K562 (cell line): ENCODE measurements around the gene PNPLA7. TPM values are rescaled to one million over a fixed set of nuclear protein-coding genes. Genes with fewer than 3 reads are reported as not detected.

Experiments used
- ATF1 ChIP-seq, 2 experiments: fragments of 450-650 bp in 1 of 2; IDR thresholded peaks; 2 replicates each; pipeline ENCODE4 v1.6.1; 2016; ENCODE audit warnings: missing compliant biosample characterization in 1 of 2, missing genetic modification characterization in 1 of 2
- BMI1 ChIP-seq: fragments of 150-350 bp; IDR thresholded peaks from 2 replicates; pipeline ENCODE4 v1.6.1; 2014; ENCODE audit warnings: low read length
- E2F4 ChIP-seq: sonication (generic); formaldehyde crosslinking; IDR thresholded peaks from 2 replicates; pipeline ENCODE4 v1.8.0; 2022; ENCODE audit warnings: mild to moderate bottlenecking, low read depth, missing genetic modification reagents
- EP400 ChIP-seq: fragments of 450-650 bp; IDR thresholded peaks from 2 replicates; pipeline ENCODE4 v1.6.1; 2017; ENCODE audit warnings: antibody characterized with exemption, mild to moderate bottlenecking, moderate library complexity
- HMGXB4 ChIP-seq: sonication (generic); formaldehyde crosslinking; IDR thresholded peaks from 2 replicates; pipeline ENCODE4 v1.8.1; 2023; ENCODE audit warnings: mild to moderate bottlenecking, missing genetic modification reagents
- ILK ChIP-seq: fragments of 450-650 bp; IDR thresholded peaks from 2 replicates; pipeline ENCODE4 v1.6.1; 2016; ENCODE audit warnings: missing genetic modification characterization, low read depth, mild to moderate bottlenecking, missing compliant biosample characterization, moderate library complexity, borderline replicate concordance
- JUNB ChIP-seq: fragments of 450-650 bp; formaldehyde crosslinking; conservative IDR thresholded peaks from 2 replicates; pipeline ENCODE4 v1.4.0; 2020; ENCODE audit warnings: mild to moderate bottlenecking
- KDM5B ChIP-seq: fragments of 200-600 bp; sonication (generic); IDR thresholded peaks from 2 replicates; pipeline ENCODE4 v1.6.1; 2012; ENCODE audit warnings: low read depth, mild to moderate bottlenecking, moderate library complexity, low read length, control low read depth, inconsistent platforms; ENCODE audit not compliant: insufficient replicate concordance
- LEF1 ChIP-seq: fragments of 450-650 bp; IDR thresholded peaks from 2 replicates; pipeline ENCODE4 v1.6.1; 2016; ENCODE audit warnings: mild to moderate bottlenecking
- MTA1 ChIP-seq: fragments of 450-650 bp; IDR thresholded peaks from 2 replicates; pipeline ENCODE4 v1.6.1; 2017; ENCODE audit warnings: borderline replicate concordance
- MTA3 ChIP-seq: fragments of 450-650 bp; formaldehyde crosslinking; IDR thresholded peaks from 2 replicates; pipeline ENCODE4 v1.6.1; 2017; ENCODE audit warnings: mild to moderate bottlenecking, borderline replicate concordance
- NFRKB ChIP-seq: fragments of 450-650 bp; IDR thresholded peaks from 2 replicates; pipeline ENCODE4 v1.6.1; 2016; ENCODE audit warnings: low read depth
- NRF1 ChIP-seq, 2 experiments: fragments of 450-650 bp; IDR thresholded peaks in 1 of 2; conservative IDR thresholded peaks in 1 of 2; 2 replicates each; pipeline ENCODE4 v1.6.1; 2014; ENCODE audit warnings: mild to moderate bottlenecking in 2 of 2
- PRMT5 ChIP-seq: sonication (generic); formaldehyde crosslinking; IDR thresholded peaks from 2 replicates; pipeline ENCODE4 v1.5.0; 2020; ENCODE audit warnings: missing genetic modification reagents
- SMARCC2 ChIP-seq: fragments of 450-650 bp; IDR thresholded peaks from 2 replicates; pipeline ENCODE4 v1.6.1; 2017; ENCODE audit warnings: antibody characterized with exemption, moderate library complexity, mild to moderate bottlenecking, low read depth
- SPI1 ChIP-seq: IDR thresholded peaks from 2 replicates; pipeline ENCODE4 v1.6.1; 2011; ENCODE audit warnings: low read depth, low read length, control low read depth, borderline replicate concordance
- TAF9B ChIP-seq: fragments of 450-650 bp; IDR thresholded peaks from 2 replicates; pipeline ENCODE4 v1.6.1; 2018; ENCODE audit warnings: mild to moderate bottlenecking; ENCODE audit not compliant: partially characterized antibody
- TCF3 ChIP-seq: sonication (generic); formaldehyde crosslinking; IDR thresholded peaks from 2 replicates; pipeline ENCODE4 v1.4.0; 2020; ENCODE audit warnings: mild to moderate bottlenecking, missing genetic modification reagents
- TEAD2 ChIP-seq: fragments of 450-650 bp; IDR thresholded peaks from 2 replicates; pipeline ENCODE4 v1.6.1; 2016; ENCODE audit warnings: missing genetic modification characterization, control low read depth, missing compliant biosample characterization
- TFE3 ChIP-seq: fragments of 450-650 bp; formaldehyde crosslinking; IDR thresholded peaks from 2 replicates; pipeline ENCODE4 v1.4.0; 2020; ENCODE audit warnings: mild to moderate bottlenecking, mixed read lengths
- TOE1 ChIP-seq, 2 experiments: fragments of 450-650 bp in 1 of 2; sonication (generic) in 1 of 2; formaldehyde crosslinking in 1 of 2; IDR thresholded peaks; 2 replicates each; pipeline versions ENCODE4 v1.7.1 to v1.8.0; 2016 to 2022; ENCODE audit warnings: borderline replicate concordance in 2 of 2, mild to moderate bottlenecking in 2 of 2, antibody characterized with exemption in 1 of 2, inconsistent platforms in 1 of 2, low read depth in 1 of 2, missing genetic modification reagents in 1 of 2, moderate library complexity in 1 of 2
- ZBTB8A ChIP-seq: fragments of 450-650 bp; IDR thresholded peaks from 2 replicates; pipeline ENCODE4 v1.6.1; 2018; ENCODE audit warnings: mild to moderate bottlenecking, moderate library complexity; ENCODE audit not compliant: partially characterized antibody
- ZEB2 ChIP-seq: fragments of 450-650 bp; IDR thresholded peaks from 2 replicates; pipeline ENCODE4 v1.6.1; 2016
- ZFX ChIP-seq: sonication (generic); formaldehyde crosslinking; IDR thresholded peaks from 2 replicates; pipeline ENCODE4 v1.8.0; 2022; ENCODE audit warnings: mild to moderate bottlenecking, missing genetic modification reagents, moderate library complexity
- polyA plus RNA-seq, 8 experiments: library from polyadenylated mRNA; depleted of rRNA in 4 of 8; stranded (reverse) in 5 of 8; unstranded in 3 of 8; fragments of >200 nt; fragmentation: Nextera tagmentation in 2 of 8; fragmentation: Illumina TruSeq in 1 of 8; extraction: Ambion mirVana in 2 of 8; extraction: Trizol in 1 of 8; gene quantifications; 2 replicates each; pipeline versions ENCODE4 v1.2.1 to v1.2.3, GENCODE V29; 2011 to 2014; ENCODE audit warnings: inconsistent platforms in 1 of 8, missing spikeins in 1 of 8
- total RNA-seq, 7 experiments: library from RNA; depleted of rRNA in 6 of 7; stranded (reverse); fragments of >200 nt in 6 of 7; fragmentation: Illumina TruSeq in 2 of 7; extraction: Trizol in 2 of 7; gene quantifications; 2 replicates each; pipeline versions ENCODE4 v1.2.1 to v1.2.3, GENCODE V29; 2011 to 2021; ENCODE audit warnings: low replicate concordance in 1 of 7

The PNPLA7 gene
- total and polyA plus RNA-seq, 9 of the 15 experiments (the other 6 are each of a cell fraction or from before 2014, with no cell fraction given) = 0.01 to 0.85 (median 0.19) TPM; not detected in 1

GRCh38 chr9:137511758-137512463 is 38.3 kb downstream of the PNPLA7 start (continued):
- TF ChIP-seq TOE1 (IDR thresholded peaks at IDR 0.05; ENCODE audit: borderline replicate concordance) (peak; percentile 71; the same call in 1 of the 2 replicates), TOE1 (CRISPR knock-in tag; IDR thresholded peaks at IDR 0.05; ENCODE audit: borderline replicate concordance, low read depth) (no peak), LEF1 (peak; percentile 87), TCF3 (CRISPR knock-in tag) (no peak), NRF1 (conservative IDR thresholded peaks at IDR 0.05 in 1 of 2, IDR thresholded peaks at IDR 0.05 in 1 of 2) (peak; percentile 56 to 67), ATF1 (CRISPR knock-in tag; IDR thresholded peaks at IDR 0.05) (no peak), ATF1 (tag; IDR thresholded peaks at IDR 0.05) (peak; percentile 50), ILK (no peak), TAF9B (peak; percentile 73), TFE3 (CRISPR knock-in tag) (peak; percentile 21; the same call in 1 of the 2 replicates), PRMT5 (CRISPR knock-in tag) (no peak), MTA3 (peak; percentile 70; the same call in 1 of the 2 replicates), KDM5B (peak; percentile 51), MTA1 (no peak; the same call in 1 of the 2 replicates), TEAD2 (tag) (no peak), ZEB2 (peak; percentile 89), E2F4 (CRISPR knock-in tag) (peak; percentile 32; the same call in 1 of the 2 replicates), EP400 (peak; percentile 38; the same call in 1 of the 2 replicates), NFRKB (0 out of 2 replicates have a peak, but pooled peaks have one; percentile 28), ZFX (peak; percentile 100), ZBTB8A (no peak), SMARCC2 (peak; percentile 36; the same call in 1 of the 2 replicates), JUNB (peak; percentile 48; the same call in 1 of the 2 replicates), SPI1 (no peak), HMGXB4 (CRISPR knock-in tag) (peak; percentile 63), BMI1 (no peak)
